ENCODE measurements around the gene ANKIB1.

The ANKIB1 gene

GRCh38 chr7:92228742-92229141, 17.0 kb upstream of the ANKIB1 start:
- Histone ChIP-seq H3K9ac (ENCODE audit: insufficient read length, low read depth) (no peak overlapping the region), H3K4me3 (ENCODE audit: insufficient read length, low read depth) (no peak overlapping the region), H3K9me3 (ENCODE audit: insufficient read depth, low read length) (no peaks in the 10 kb centered on the region), H3K4me1 (ENCODE audit: insufficient read depth, insufficient read length) (no peaks in the 10 kb centered on the region), H3K36me3 (ENCODE audit: insufficient read depth, insufficient read length, low read length) (peaks cover 43% of the 10 kb centered on the region), H3K27me3 (ENCODE audit: insufficient read depth, insufficient read length) (no peaks in the 10 kb centered on the region)
- DNase-seq (ENCODE audit: low read depth, low spot score): no peak
- TF ChIP-seq YY1 (IDR thresholded peaks at IDR 0.05; ENCODE audit: insufficient read depth, insufficient read length) (no peak), SUZ12 (IDR thresholded peaks at IDR 0.05; ENCODE audit: extremely low read depth, insufficient read depth, insufficient read length) (no peak), ZNF274 (IDR thresholded peaks at IDR 0.05; ENCODE audit: low read depth, low read length) (no peak)

- H3K36me3 ChIP-seq (ENCODE audit: insufficient read depth, insufficient read length, low read length): peaks cover 48% of the 10 kb centered on the region
- H3K9ac ChIP-seq (ENCODE audit: insufficient read length, low read depth): no peak overlapping the region
- no peak for DNase-seq (ENCODE audit: low read depth, low spot score)
- no peaks in the 10 kb centered on the region for H3K27me3 ChIP-seq (ENCODE audit: insufficient read depth, insufficient read length)
- H3K4me3 ChIP-seq (ENCODE audit: insufficient read length, low read depth): no peak overlapping the region
- H3K9me3 ChIP-seq (ENCODE audit: insufficient read depth, low read length): no peaks in the 10 kb centered on the region
- no peaks in the 10 kb centered on the region for H3K4me1 ChIP-seq (ENCODE audit: insufficient read depth, insufficient read length)
- TF ChIP-seq YY1 (IDR thresholded peaks at IDR 0.05; ENCODE audit: insufficient read depth, insufficient read length) (no peak), SUZ12 (IDR thresholded peaks at IDR 0.05; ENCODE audit: extremely low read depth, insufficient read depth, insufficient read length) (no peak), ZNF274 (IDR thresholded peaks at IDR 0.05; ENCODE audit: low read depth, low read length) (no peak)
Measured at GRCh38 chr7:92230547-92230946, 15.2 kb upstream of the ANKIB1 start.

GRCh38 chr7:92242972-92243371, 2.8 kb upstream of the ANKIB1 start:
- Histone ChIP-seq H3K4me3 (ENCODE audit: insufficient read length, low read depth) (no peak overlapping the region), H3K9ac (ENCODE audit: insufficient read length, low read depth) (no peak overlapping the region), H3K4me1 (ENCODE audit: insufficient read depth, insufficient read length) (no peaks in the 10 kb centered on the region), H3K36me3 (ENCODE audit: insufficient read depth, insufficient read length, low read length) (peaks cover 38% of the 10 kb centered on the region), H3K27me3 (ENCODE audit: insufficient read depth, insufficient read length) (no peaks in the 10 kb centered on the region), H3K9me3 (ENCODE audit: insufficient read depth, low read length) (no peaks in the 10 kb centered on the region)
- no peak for TF ChIP-seq SUZ12 (IDR thresholded peaks at IDR 0.05; ENCODE audit: extremely low read depth, insufficient read depth, insufficient read length)
- no peak for TF ChIP-seq ZNF274 (IDR thresholded peaks at IDR 0.05; ENCODE audit: low read depth, low read length)
- TF ChIP-seq YY1 (IDR thresholded peaks at IDR 0.05; ENCODE audit: insufficient read depth, insufficient read length): no peak
- no peak for DNase-seq (ENCODE audit: low read depth, low spot score)

- TF ChIP-seq SUZ12 (IDR thresholded peaks at IDR 0.05; ENCODE audit: extremely low read depth, insufficient read depth, insufficient read length) (no peak), YY1 (IDR thresholded peaks at IDR 0.05; ENCODE audit: insufficient read depth, insufficient read length) (no peak), ZNF274 (IDR thresholded peaks at IDR 0.05; ENCODE audit: low read depth, low read length) (no peak)
- H3K27me3 ChIP-seq (ENCODE audit: insufficient read depth, insufficient read length): no peaks in the 10 kb centered on the region
- H3K36me3 ChIP-seq (ENCODE audit: insufficient read depth, insufficient read length, low read length): peaks cover 28% of the 10 kb centered on the region
- peak overlapping the region; percentile 76 for H3K4me3 ChIP-seq (ENCODE audit: insufficient read length, low read depth)
- peak overlapping the region; percentile 95 for H3K9ac ChIP-seq (ENCODE audit: insufficient read length, low read depth)
- no peak for DNase-seq (ENCODE audit: low read depth, low spot score)
- no peaks in the 10 kb centered on the region for H3K9me3 ChIP-seq (ENCODE audit: insufficient read depth, low read length)
- H3K4me1 ChIP-seq (ENCODE audit: insufficient read depth, insufficient read length): no peaks in the 10 kb centered on the region
Measured at GRCh38 chr7:92244808-92245486, 827 bp upstream of the ANKIB1 start.

- peak; percentile 22 for DNase-seq (ENCODE audit: low read depth, low spot score)
- no peak for TF ChIP-seq YY1 (IDR thresholded peaks at IDR 0.05; ENCODE audit: insufficient read depth, insufficient read length)
- H3K9ac ChIP-seq (ENCODE audit: insufficient read length, low read depth): peak overlapping the region; percentile 95
- H3K4me3 ChIP-seq (ENCODE audit: insufficient read length, low read depth): peak overlapping the region; percentile 76
- H3K36me3 ChIP-seq (ENCODE audit: insufficient read depth, insufficient read length, low read length): peaks cover 14% of the 10 kb centered on the region
- H3K9me3 ChIP-seq (ENCODE audit: insufficient read depth, low read length): no peaks in the 10 kb centered on the region
- H3K27me3 ChIP-seq (ENCODE audit: insufficient read depth, insufficient read length): no peaks in the 10 kb centered on the region
- no peaks in the 10 kb centered on the region for H3K4me1 ChIP-seq (ENCODE audit: insufficient read depth, insufficient read length)
Measured at GRCh38 chr7:92246360-92247101, 757 bp downstream of the ANKIB1 start.

- H3K27me3 ChIP-seq (ENCODE audit: insufficient read depth, insufficient read length): no peaks in the 10 kb centered on the region
- H3K9ac ChIP-seq (ENCODE audit: insufficient read length, low read depth): no peak overlapping the region
- no peak for TF ChIP-seq ZNF274 (IDR thresholded peaks at IDR 0.05; ENCODE audit: low read depth, low read length)
- TF ChIP-seq SUZ12 (IDR thresholded peaks at IDR 0.05; ENCODE audit: extremely low read depth, insufficient read depth, insufficient read length): no peak
- TF ChIP-seq YY1 (IDR thresholded peaks at IDR 0.05; ENCODE audit: insufficient read depth, insufficient read length): no peak
- H3K4me3 ChIP-seq (ENCODE audit: insufficient read length, low read depth): no peak overlapping the region
- H3K4me1 ChIP-seq (ENCODE audit: insufficient read depth, insufficient read length): no peaks in the 10 kb centered on the region
- peaks cover 7% of the 10 kb centered on the region; the same call in 1 of the 2 replicates for H3K9me3 ChIP-seq (ENCODE audit: insufficient read depth, low read length)
- H3K36me3 ChIP-seq (ENCODE audit: insufficient read depth, insufficient read length, low read length): peaks cover 8% of the 10 kb centered on the region
- no peak for DNase-seq (ENCODE audit: low read depth, low spot score)
Measured at GRCh38 chr7:92250603-92251002, 4.8 kb downstream of the ANKIB1 start.

GRCh38 chr7:92251181-92251580, 5.4 kb downstream of the ANKIB1 start:
- Histone ChIP-seq H3K36me3 (ENCODE audit: insufficient read depth, insufficient read length, low read length) (peaks cover 8% of the 10 kb centered on the region), H3K4me1 (ENCODE audit: insufficient read depth, insufficient read length) (no peaks in the 10 kb centered on the region), H3K4me3 (ENCODE audit: insufficient read length, low read depth) (no peak overlapping the region), H3K9ac (ENCODE audit: insufficient read length, low read depth) (no peak overlapping the region), H3K9me3 (ENCODE audit: insufficient read depth, low read length) (peaks cover 7% of the 10 kb centered on the region; the same call in 1 of the 2 replicates), H3K27me3 (ENCODE audit: insufficient read depth, insufficient read length) (no peaks in the 10 kb centered on the region)
- no peak for DNase-seq (ENCODE audit: low read depth, low spot score)
- TF ChIP-seq ZNF274 (IDR thresholded peaks at IDR 0.05; ENCODE audit: low read depth, low read length) (no peak), YY1 (IDR thresholded peaks at IDR 0.05; ENCODE audit: insufficient read depth, insufficient read length) (no peak), SUZ12 (IDR thresholded peaks at IDR 0.05; ENCODE audit: extremely low read depth, insufficient read depth, insufficient read length) (no peak)

Measured in NT2/D1 (cell line).